ENCODE measurements around the gene ADAMTS13. TPM values are rescaled to one million over a fixed set of nuclear protein-coding genes. Genes with fewer than 3 reads are reported as not detected.
"Not testable (repeated sequence)": the region's sequence is repeated elsewhere in the genome, so short reads cannot be mapped to it uniquely, and the experiment has no call there.

ADAMTS13 gene
- polyA plus RNA-seq (2013, experiment 1 of 2): 17.5 TPM
- polyA plus RNA-seq (2013, experiment 2 of 2): 18.4 TPM

GRCh38 chr9:133421615-133422542 lies at the start of gene ADAMTS13:
ADAMTS13 (plus strand) TSS chr9:133422367; CDS start chr9:133422444, 77 bp downstream.
- Histone ChIP-seq H3K36me3 (ENCODE audit: control insufficient read depth, insufficient read depth, low read length) (no peaks in the 10 kb centered on the region), H3K9me3 (ENCODE audit: control insufficient read depth, low read length) (peaks cover 1% of the 10 kb centered on the region), H3K4me3 (ENCODE audit: extremely low read depth, insufficient read depth, low read length, poor library complexity, severe bottlenecking) (no peak within 1 kb of the TSS), H3K4me1 (ENCODE audit: control insufficient read depth, insufficient read depth, low read length, poor library complexity, severe bottlenecking) (peaks cover 12% of the 10 kb centered on the region), H3K27ac (ENCODE audit: low read depth, low read length, severe bottlenecking) (peak within 1 kb of the TSS; percentile 51)
- WGBS, 2 experiments (ENCODE audit: insufficient coverage in 2 of 2): 77 to 83% methylated on average over 18 to 21 of the region's 23 CpGs

- WGBS, 2 experiments (ENCODE audit: insufficient coverage in 2 of 2): 31 to 40% methylated on average over 9 to 10 of the region's 12 CpGs
- Histone ChIP-seq H3K4me3 (ENCODE audit: extremely low read depth, insufficient read depth, low read length, poor library complexity, severe bottlenecking) (peak overlapping the region; percentile 87), H3K4me1 (ENCODE audit: control insufficient read depth, insufficient read depth, low read length, poor library complexity, severe bottlenecking) (peaks cover 7% of the 10 kb centered on the region), H3K36me3 (ENCODE audit: control insufficient read depth, insufficient read depth, low read length) (peaks cover 47% of the 10 kb centered on the region), H3K27ac (ENCODE audit: low read depth, low read length, severe bottlenecking) (peak overlapping the region; percentile 99), H3K9me3 (ENCODE audit: control insufficient read depth, low read length) (no peaks in the 10 kb centered on the region)
Measured at GRCh38 chr9:133374612-133375115, 47.5 kb upstream of the ADAMTS13 start.

- Histone ChIP-seq H3K4me3 (ENCODE audit: extremely low read depth, insufficient read depth, low read length, poor library complexity, severe bottlenecking) (peak overlapping the region; percentile 87), H3K36me3 (ENCODE audit: control insufficient read depth, insufficient read depth, low read length) (peaks cover 42% of the 10 kb centered on the region), H3K27ac (ENCODE audit: low read depth, low read length, severe bottlenecking) (peak overlapping the region; percentile 99), H3K4me1 (ENCODE audit: control insufficient read depth, insufficient read depth, low read length, poor library complexity, severe bottlenecking) (peaks cover 7% of the 10 kb centered on the region), H3K9me3 (ENCODE audit: control insufficient read depth, low read length) (no peaks in the 10 kb centered on the region)
- 0% methylated on average over 25 to 32 of the region's 39 CpGs for WGBS, 2 experiments (ENCODE audit: insufficient coverage in 2 of 2)
Measured at GRCh38 chr9:133375116-133375723, 46.9 kb upstream of the ADAMTS13 start.

- H3K4me1 ChIP-seq (ENCODE audit: control insufficient read depth, insufficient read depth, low read length, poor library complexity, severe bottlenecking): peaks cover 7% of the 10 kb centered on the region
- H3K36me3 ChIP-seq (ENCODE audit: control insufficient read depth, insufficient read depth, low read length): peaks cover 34% of the 10 kb centered on the region
- H3K9me3 ChIP-seq (ENCODE audit: control insufficient read depth, low read length): no peaks in the 10 kb centered on the region
- WGBS, 2 experiments (ENCODE audit: insufficient coverage in 2 of 2): 2 to 3% methylated on average over 80 to 109 of the region's 120 CpGs
- peak within 1 kb of the TSS; percentile 99 for H3K27ac ChIP-seq (ENCODE audit: low read depth, low read length, severe bottlenecking)
- H3K4me3 ChIP-seq (ENCODE audit: extremely low read depth, insufficient read depth, low read length, poor library complexity, severe bottlenecking): peak within 1 kb of the TSS; percentile 87
Measured at GRCh38 chr9:133375724-133376654, 46.2 kb upstream of the ADAMTS13 start, which contains the start of the genes STKLD1 and SURF4. STKLD1 (plus strand) TSS chr9:133376366; CDS start chr9:133376474, 108 bp downstream. SURF4 (minus strand) TSS chr9:133376060; CDS start chr9:133375969, 91 bp downstream.

- H3K36me3 ChIP-seq (ENCODE audit: control insufficient read depth, insufficient read depth, low read length): peaks cover 21% of the 10 kb centered on the region
- H3K27ac ChIP-seq (ENCODE audit: low read depth, low read length, severe bottlenecking); H3K9me3 ChIP-seq (ENCODE audit: control insufficient read depth, low read length); H3K4me1 ChIP-seq (ENCODE audit: control insufficient read depth, insufficient read depth, low read length, poor library complexity, severe bottlenecking); H3K4me3 ChIP-seq (ENCODE audit: extremely low read depth, insufficient read depth, low read length, poor library complexity, severe bottlenecking): not testable (repeated sequence)
- WGBS, 2 experiments (ENCODE audit: insufficient coverage in 2 of 2): 89 to 95% methylated on average over 10 to 13 of the region's 14 CpGs
Measured at GRCh38 chr9:133377280-133377679, 44.9 kb upstream of the ADAMTS13 start.

- WGBS, 2 experiments (ENCODE audit: insufficient coverage in 2 of 2): 38 to 60% methylated on average over 5 of the region's 6 CpGs
- no peak overlapping the region for H3K27ac ChIP-seq (ENCODE audit: low read depth, low read length, severe bottlenecking)
- no peak overlapping the region for H3K4me3 ChIP-seq (ENCODE audit: extremely low read depth, insufficient read depth, low read length, poor library complexity, severe bottlenecking)
- H3K36me3 ChIP-seq (ENCODE audit: control insufficient read depth, insufficient read depth, low read length): peaks cover 16% of the 10 kb centered on the region
- no peaks in the 10 kb centered on the region for H3K9me3 ChIP-seq (ENCODE audit: control insufficient read depth, low read length)
- no peaks in the 10 kb centered on the region for H3K4me1 ChIP-seq (ENCODE audit: control insufficient read depth, insufficient read depth, low read length, poor library complexity, severe bottlenecking)
Measured at GRCh38 chr9:133377721-133378216, 44.4 kb upstream of the ADAMTS13 start.

- Histone ChIP-seq H3K27ac (ENCODE audit: low read depth, low read length, severe bottlenecking) (no peak overlapping the region), H3K36me3 (ENCODE audit: control insufficient read depth, insufficient read depth, low read length) (peaks cover 9% of the 10 kb centered on the region), H3K9me3 (ENCODE audit: control insufficient read depth, low read length) (no peaks in the 10 kb centered on the region), H3K4me1 (ENCODE audit: control insufficient read depth, insufficient read depth, low read length, poor library complexity, severe bottlenecking) (no peaks in the 10 kb centered on the region), H3K4me3 (ENCODE audit: extremely low read depth, insufficient read depth, low read length, poor library complexity, severe bottlenecking) (no peak overlapping the region)
- WGBS, 2 experiments (ENCODE audit: insufficient coverage in 2 of 2): 80% methylated on average over 1 of the region's 1 CpG; no CpG with 5 or more reads in 1 of the 2 experiments
Measured at GRCh38 chr9:133378408-133378962, 43.7 kb upstream of the ADAMTS13 start.

GRCh38 chr9:133379153-133380086 lies 42.7 kb upstream of the ADAMTS13 start:
- 83 to 85% methylated on average over 8 of the region's 14 CpGs for WGBS, 2 experiments (ENCODE audit: insufficient coverage in 2 of 2)
- Histone ChIP-seq H3K9me3 (ENCODE audit: control insufficient read depth, low read length) (no peaks in the 10 kb centered on the region), H3K36me3 (ENCODE audit: control insufficient read depth, insufficient read depth, low read length) (no peaks in the 10 kb centered on the region), H3K27ac (ENCODE audit: low read depth, low read length, severe bottlenecking) (no peak overlapping the region), H3K4me1 (ENCODE audit: control insufficient read depth, insufficient read depth, low read length, poor library complexity, severe bottlenecking) (no peaks in the 10 kb centered on the region), H3K4me3 (ENCODE audit: extremely low read depth, insufficient read depth, low read length, poor library complexity, severe bottlenecking) (no peak overlapping the region)

- WGBS, 2 experiments (ENCODE audit: insufficient coverage in 2 of 2): 82 to 100% methylated on average over 1 to 2 of the region's 4 CpGs
- H3K36me3 ChIP-seq (ENCODE audit: control insufficient read depth, insufficient read depth, low read length): no peaks in the 10 kb centered on the region
- H3K9me3 ChIP-seq (ENCODE audit: control insufficient read depth, low read length): no peaks in the 10 kb centered on the region
- H3K4me3 ChIP-seq (ENCODE audit: extremely low read depth, insufficient read depth, low read length, poor library complexity, severe bottlenecking): no peak overlapping the region
- no peaks in the 10 kb centered on the region for H3K4me1 ChIP-seq (ENCODE audit: control insufficient read depth, insufficient read depth, low read length, poor library complexity, severe bottlenecking)
- H3K27ac ChIP-seq (ENCODE audit: low read depth, low read length, severe bottlenecking): no peak overlapping the region
Measured at GRCh38 chr9:133380734-133381133, 41.4 kb upstream of the ADAMTS13 start.

All from mesodermal cell (in vitro differentiated cells).